ENCODE results near the gene MRTFA.

Gene MRTFA

GRCh38 chr22:40594924-40595323 lies 41.6 kb downstream of the MRTFA start:
- no peak overlapping the region for H3K4me3 ChIP-seq (ENCODE audit: low read length)
- TF ChIP-seq CTCF (conservative IDR thresholded peaks at IDR 0.05; ENCODE audit: low read length): no peak
- DNase-seq (ENCODE audit: low read depth): peak; percentile 24

- H3K4me3 ChIP-seq (ENCODE audit: low read length): no peak overlapping the region
- no peak for DNase-seq (ENCODE audit: low read depth)
- TF ChIP-seq CTCF (conservative IDR thresholded peaks at IDR 0.05; ENCODE audit: low read length): no peak
These were observed 42.2 kb downstream of the MRTFA start for GRCh38 chr22:40594346-40594745.

GRCh38 chr22:40593460-40594273 lies 42.9 kb downstream of the MRTFA start:
- no peak for TF ChIP-seq CTCF (conservative IDR thresholded peaks at IDR 0.05; ENCODE audit: low read length)

GRCh38 chr22:40592352-40593113 lies 44.0 kb downstream of the MRTFA start:
- no peak for TF ChIP-seq CTCF (conservative IDR thresholded peaks at IDR 0.05; ENCODE audit: low read length)
- no peak for DNase-seq (ENCODE audit: low read depth)
- H3K4me3 ChIP-seq (ENCODE audit: low read length): no peak overlapping the region

More at GRCh38 chr22:40593460-40594273, 42.9 kb downstream of the MRTFA start:
- H3K4me3 ChIP-seq (ENCODE audit: low read length): no peak overlapping the region
- DNase-seq (ENCODE audit: low read depth): no peak

- peak; percentile 80 for DNase-seq (ENCODE audit: low read depth)
- no peak for TF ChIP-seq CTCF (conservative IDR thresholded peaks at IDR 0.05; ENCODE audit: low read length)
These were observed 47.8 kb downstream of the MRTFA start for GRCh38 chr22:40588726-40589125.

GRCh38 chr22:40586781-40587180 lies 49.7 kb downstream of the MRTFA start:
- DNase-seq (ENCODE audit: low read depth): no peak
- no peak for TF ChIP-seq CTCF (conservative IDR thresholded peaks at IDR 0.05; ENCODE audit: low read length)
- no peak overlapping the region for H3K4me3 ChIP-seq (ENCODE audit: low read length)

More at GRCh38 chr22:40588726-40589125, 47.8 kb downstream of the MRTFA start:
- H3K4me3 ChIP-seq (ENCODE audit: low read length): no peak overlapping the region
